CD14-positive monocyte (primary cell): ENCODE data around the gene IL1B. TPM values are rescaled to one million over a fixed set of nuclear protein-coding genes. Genes with fewer than 3 reads are reported as not detected.

Experiments used
- DNase-seq, 3 donors: peaks; one replicate each; pipeline ENCODE4 v3.0.0-alpha.2; 2011 to 2022
- H2AFZ ChIP-seq: 2 replicates; pipeline ENCODE4 v1.6.0; 2012; ENCODE audit warnings: mild to moderate bottlenecking, low read depth, low read length, inconsistent platforms; ENCODE audit not compliant: insufficient read depth, poor library complexity, severe bottlenecking
- H3K27ac ChIP-seq, 2 donors: 1 replicate in 1 of 2; 2 replicates in 1 of 2; pipeline ENCODE4 v1.5.1; 2012 to 2013; ENCODE audit warnings: low read length in 2 of 2, control low read depth in 1 of 2, inconsistent platforms in 1 of 2, low read depth in 1 of 2, mild to moderate bottlenecking in 1 of 2
- H3K27me3 ChIP-seq, 2 donors: one replicate each; pipeline versions ENCODE4 v1.6.0 to v1.6.1; 2011 to 2013; ENCODE audit warnings: low read length in 2 of 2; ENCODE audit not compliant: control insufficient read depth in 2 of 2, insufficient read depth in 2 of 2
- H3K36me3 ChIP-seq, 2 donors: replicated peaks in 1 of 2; 1 replicate in 1 of 2; 2 replicates in 1 of 2; pipeline versions ENCODE4 v1.5.1 to v1.6.1; 2012 to 2013; ENCODE audit warnings: low read length in 2 of 2, control low read depth in 1 of 2, inconsistent platforms in 1 of 2, mild to moderate bottlenecking in 1 of 2; ENCODE audit not compliant: insufficient read depth in 2 of 2, control insufficient read depth in 1 of 2
- H3K4me1 ChIP-seq, 2 donors: 1 replicate in 1 of 2; 2 replicates in 1 of 2; pipeline versions ENCODE4 v1.5.1 to v1.6.1; 2012 to 2013; ENCODE audit warnings: low read length in 2 of 2, control low read depth in 1 of 2, inconsistent platforms in 1 of 2, mild to moderate bottlenecking in 1 of 2, moderate library complexity in 1 of 2; ENCODE audit not compliant: insufficient read depth in 2 of 2, control insufficient read depth in 1 of 2
- H3K4me2 ChIP-seq: replicated peaks from 2 replicates; pipeline ENCODE3; 2012; ENCODE audit warnings: low read length, moderate library complexity, mild to moderate bottlenecking; ENCODE audit not compliant: poor library complexity, severe bottlenecking; ENCODE audit errors: extremely low read depth
- H3K4me3 ChIP-seq, 3 experiments: fragments of 200-600 bp in 1 of 3; sonication (generic) in 1 of 3; replicated peaks in 1 of 3; 1 replicate in 2 of 3; 2 replicates in 1 of 3; pipeline ENCODE4 v1.5.1; 2011 to 2013; ENCODE audit warnings: low read length in 3 of 3, mild to moderate bottlenecking in 3 of 3, control low read depth in 2 of 3, low read depth in 2 of 3, inconsistent platforms in 1 of 3, moderate library complexity in 1 of 3
- H3K79me2 ChIP-seq: 2 replicates; pipeline ENCODE4 v1.6.0; 2012; ENCODE audit warnings: mild to moderate bottlenecking, control low read depth, inconsistent platforms, low read length, moderate library complexity; ENCODE audit not compliant: insufficient read depth
- H3K9ac ChIP-seq: 2 replicates; pipeline ENCODE4 v1.6.0; 2017; ENCODE audit warnings: low read length, mild to moderate bottlenecking; ENCODE audit not compliant: insufficient read depth, poor library complexity, severe bottlenecking
- H3K9me3 ChIP-seq, 2 donors: replicated peaks in 1 of 2; 1 replicate in 1 of 2; 2 replicates in 1 of 2; pipeline versions ENCODE4 v1.5.1 to v1.6.1; 2012 to 2013; ENCODE audit warnings: low read length in 2 of 2, control low read depth in 1 of 2; ENCODE audit not compliant: control insufficient read depth in 1 of 2, insufficient read depth in 1 of 2
- H4K20me1 ChIP-seq: 2 replicates; pipeline ENCODE4 v1.6.0; 2012; ENCODE audit warnings: mild to moderate bottlenecking, low read length, control low read depth, moderate library complexity; ENCODE audit not compliant: insufficient read depth
- H3K27ac Mint-ChIP-seq, 7 donors: one replicate each; pipeline ENCODE4 v1.8.0; 2020; ENCODE audit warnings: mild to moderate bottlenecking in 7 of 7, mixed read lengths in 7 of 7, moderate library complexity in 6 of 7, inconsistent platforms in 2 of 7
- H3K27me3 Mint-ChIP-seq, 3 donors: one replicate each; pipeline ENCODE4 v1.8.0; 2021 to 2022; ENCODE audit warnings: low read depth in 3 of 3, mild to moderate bottlenecking in 3 of 3, mixed read lengths in 3 of 3, moderate library complexity in 3 of 3, inconsistent platforms in 1 of 3
- H3K36me3 Mint-ChIP-seq, 2 donors: one replicate each; pipeline ENCODE4 v1.8.0; 2020; ENCODE audit warnings: mixed read lengths in 2 of 2, inconsistent platforms in 1 of 2, mild to moderate bottlenecking in 1 of 2
- H3K4me1 Mint-ChIP-seq: one replicate; pipeline ENCODE4 v1.8.0; 2020; ENCODE audit warnings: mild to moderate bottlenecking, mixed read lengths
- H3K4me3 Mint-ChIP-seq, 2 donors: one replicate each; pipeline ENCODE4 v1.8.0; 2020; ENCODE audit warnings: mild to moderate bottlenecking in 2 of 2, mixed read lengths in 2 of 2, moderate library complexity in 1 of 2
- H3K9me3 Mint-ChIP-seq, 7 donors: one replicate each; pipeline ENCODE4 v1.8.0; 2020 to 2022; ENCODE audit warnings: mixed read lengths in 7 of 7, mild to moderate bottlenecking in 6 of 7, moderate library complexity in 6 of 7, inconsistent platforms in 2 of 7
- WGBS: methylation state at CpG from one replicate; pipeline ENCODE4 v1.1.5; 2013; ENCODE audit warnings: missing lambda C conversion rate; ENCODE audit not compliant: insufficient coverage; 5-methylcytosine and 5-hydroxymethylcytosine counted together
- intact Hi-C, 2 donors: fragments of 100-400 bp; cut with micrococcal nuclease; formaldehyde crosslinking; loops; one replicate each; pipeline versions ENCODE4 v1.15.0 to v1.15.1; 2023
- polyA plus RNA-seq, 3 donors: library from polyadenylated mRNA; depleted of rRNA in 1 of 3; unstranded in 2 of 3; stranded (reverse) in 1 of 3; fragments of 300-500 nt in 2 of 3; fragments of >200 nt in 1 of 3; fragmentation: Illumina TruSeq in 2 of 3; gene quantifications; 1 replicate in 2 of 3; 2 replicates in 1 of 3; pipeline ENCODE4 v1.2.3, GENCODE V29; 2012 to 2021
- TF ChIP-seq, protein P1 (sequence below): fragments of 200-600 bp; IDR thresholded peaks from one replicate; pipeline ENCODE4 v1.8.0; 2022; ENCODE audit warnings: antibody characterized with exemption, mild to moderate bottlenecking

Gene IL1B
- polyA plus RNA-seq, 3 donors: 65.1 to 1,419 (median 114) TPM

DNA sequence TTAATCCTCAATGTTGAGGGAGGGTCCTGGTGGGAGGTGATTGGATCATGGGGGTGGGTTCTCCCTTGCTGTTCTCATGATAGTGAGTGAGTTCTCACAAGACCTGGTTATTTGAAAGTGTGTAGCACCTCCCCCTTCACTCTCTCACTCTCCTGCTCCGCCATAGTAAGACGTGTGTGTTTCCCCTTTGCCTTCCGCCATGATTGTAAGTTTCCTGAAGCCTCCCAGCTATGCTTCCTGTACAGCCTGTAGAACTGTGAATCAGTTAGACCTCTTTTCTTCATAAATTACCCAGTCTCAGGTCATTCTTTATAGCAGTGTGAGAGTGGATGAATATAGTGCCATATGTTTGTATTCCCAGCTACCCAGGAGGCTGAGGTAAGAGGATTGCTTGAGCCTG lies 9.6 kb downstream of the IL1B start:
- Histone ChIP-seq H3K4me1 (peaks cover 10 to 11% of the 10 kb centered on the region in 2 donors), H3K4me3 (no peak overlapping the region), H3K9me3 (no peaks in the 10 kb centered on the region), H3K79me2 (no peaks in the 10 kb centered on the region), H3K27ac (no peak overlapping the region), H2AFZ (no peak overlapping the region), H4K20me1 (peaks cover 30% of the 10 kb centered on the region), H3K27me3 (no peaks in the 10 kb centered on the region), H3K4me2 (no peak overlapping the region), H3K9ac (no peak overlapping the region), H3K36me3 (peaks cover 20 to 27% of the 10 kb centered on the region in 2 donors)
- H3K4me1 Mint-ChIP-seq: peaks cover 23% of the 10 kb centered on the region
- DNase-seq: peak in 1 of 3 donors; percentile 73
- peaks cover 28 to 31% of the 10 kb centered on the region in 2 donors for H3K36me3 Mint-ChIP-seq
- intact Hi-C loops: no loop called here
- peaks cover 0 to 4% (median 2%) of the 10 kb centered on the region in 3 donors for H3K27me3 Mint-ChIP-seq
- no peak overlapping the region for H3K27ac Mint-ChIP-seq
- peaks cover 0 to 2% (median 0%) of the 10 kb centered on the region in 7 donors for H3K9me3 Mint-ChIP-seq
- 81% methylated on average over 3 of the region's 3 CpGs for WGBS
- TF ChIP-seq, protein P1, sequence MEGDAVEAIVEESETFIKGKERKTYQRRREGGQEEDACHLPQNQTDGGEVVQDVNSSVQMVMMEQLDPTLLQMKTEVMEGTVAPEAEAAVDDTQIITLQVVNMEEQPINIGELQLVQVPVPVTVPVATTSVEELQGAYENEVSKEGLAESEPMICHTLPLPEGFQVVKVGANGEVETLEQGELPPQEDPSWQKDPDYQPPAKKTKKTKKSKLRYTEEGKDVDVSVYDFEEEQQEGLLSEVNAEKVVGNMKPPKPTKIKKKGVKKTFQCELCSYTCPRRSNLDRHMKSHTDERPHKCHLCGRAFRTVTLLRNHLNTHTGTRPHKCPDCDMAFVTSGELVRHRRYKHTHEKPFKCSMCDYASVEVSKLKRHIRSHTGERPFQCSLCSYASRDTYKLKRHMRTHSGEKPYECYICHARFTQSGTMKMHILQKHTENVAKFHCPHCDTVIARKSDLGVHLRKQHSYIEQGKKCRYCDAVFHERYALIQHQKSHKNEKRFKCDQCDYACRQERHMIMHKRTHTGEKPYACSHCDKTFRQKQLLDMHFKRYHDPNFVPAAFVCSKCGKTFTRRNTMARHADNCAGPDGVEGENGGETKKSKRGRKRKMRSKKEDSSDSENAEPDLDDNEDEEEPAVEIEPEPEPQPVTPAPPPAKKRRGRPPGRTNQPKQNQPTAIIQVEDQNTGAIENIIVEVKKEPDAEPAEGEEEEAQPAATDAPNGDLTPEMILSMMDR: no peak
- H3K4me3 Mint-ChIP-seq: no peak overlapping the region

DNA sequence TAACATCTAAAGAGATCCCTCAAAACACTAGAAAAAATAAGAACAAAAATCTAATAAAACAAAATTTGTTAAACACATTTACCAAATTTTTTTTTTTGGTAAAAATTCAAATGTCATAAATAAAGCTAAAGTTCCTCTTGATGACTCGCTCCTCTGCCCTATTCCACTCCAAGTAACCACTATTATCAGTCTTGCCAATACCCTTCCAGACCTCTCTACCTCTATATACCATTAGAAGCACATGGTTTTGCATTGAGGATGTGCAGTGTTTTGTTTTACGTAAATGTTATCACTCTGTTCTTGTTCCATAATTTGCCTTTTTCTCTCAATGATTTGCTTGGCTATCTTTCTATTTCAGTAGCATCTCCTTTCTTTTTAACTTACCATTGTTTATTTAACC lies 10.9 kb downstream of the IL1B start:
- intact Hi-C loops: no loop called here
- Histone ChIP-seq H3K4me1 (no peaks in the 10 kb centered on the region), H3K79me2 (no peaks in the 10 kb centered on the region), H3K27ac (no peak overlapping the region), H3K36me3 (peaks cover 10 to 14% of the 10 kb centered on the region in 2 donors), H3K9me3 (no peaks in the 10 kb centered on the region), H3K4me3 (no peak overlapping the region), H3K4me2 (no peak overlapping the region), H3K27me3 (no peaks in the 10 kb centered on the region), H2AFZ (no peak overlapping the region), H4K20me1 (peaks cover 17% of the 10 kb centered on the region), H3K9ac (no peak overlapping the region)
- H3K27ac Mint-ChIP-seq: peak overlapping the region in 1 of 7 donors; percentile 47
- no CpG with 5 or more reads among the region's 2 CpGs for WGBS
- H3K4me3 Mint-ChIP-seq: no peak overlapping the region
- peaks cover 15 to 18% of the 10 kb centered on the region in 2 donors for H3K36me3 Mint-ChIP-seq
- H3K4me1 Mint-ChIP-seq: peaks cover 18% of the 10 kb centered on the region
- TF ChIP-seq, protein P1: no peak
- H3K27me3 Mint-ChIP-seq: peaks cover 0 to 4% (median 0%) of the 10 kb centered on the region in 3 donors
- peak in 1 of 3 donors; percentile 60 for DNase-seq
- peaks cover 0 to 2% (median 0%) of the 10 kb centered on the region in 7 donors for H3K9me3 Mint-ChIP-seq
